GM19193 (cell line): ENCODE data around the gene ADGRV1.

ENCODE experiments used
- POLR2A ChIP-seq: IDR thresholded peaks from 4 replicates; pipeline ENCODE4 v1.6.1; 2011; ENCODE audit not compliant: insufficient read depth, insufficient read length; ENCODE audit errors: extremely low read depth

Gene ADGRV1

DNA sequence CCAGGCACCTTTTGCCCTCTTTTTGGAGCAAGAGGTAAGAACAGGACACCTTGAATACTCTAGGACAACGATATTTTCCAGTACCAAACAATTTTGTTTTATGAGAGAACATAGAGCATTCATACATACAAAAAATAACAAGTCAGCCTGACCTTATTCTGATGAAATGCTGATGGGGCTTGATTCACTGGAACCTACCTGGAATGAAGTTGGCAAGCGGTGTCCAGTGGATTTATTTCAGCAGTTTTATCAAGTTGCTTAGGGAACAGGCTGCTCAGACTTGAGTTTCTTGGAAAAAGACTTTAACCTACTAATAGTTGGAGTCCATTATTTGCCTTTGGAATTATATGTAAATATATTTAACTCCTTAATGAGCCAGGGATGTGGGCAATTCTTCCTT, 502.5 kb downstream of the ADGRV1 start:
- TF ChIP-seq POLR2A: no peak

GRCh38 chr5:91061946-91062562, 503.5 kb downstream of the ADGRV1 start:
- no peak for TF ChIP-seq POLR2A

DNA sequence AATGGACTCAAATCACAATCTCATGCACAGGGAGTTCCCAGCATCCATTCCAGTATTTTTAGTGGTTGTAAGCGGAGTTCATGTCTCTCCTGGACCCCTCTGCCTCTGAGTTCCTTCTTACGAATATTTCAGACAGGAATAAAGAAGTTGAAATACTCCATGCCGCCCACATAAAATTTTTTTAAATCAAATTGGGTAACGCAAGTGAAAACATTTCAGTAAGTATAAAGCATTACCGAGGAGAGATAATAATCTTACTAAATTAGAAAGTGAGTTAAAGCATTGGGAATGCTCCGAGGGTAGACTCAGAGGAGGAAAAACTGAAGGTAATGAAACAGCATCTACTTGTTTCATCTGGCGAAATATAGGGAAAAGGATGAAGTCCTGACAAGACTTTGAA, 506.9 kb downstream of the ADGRV1 start:
- no peak for TF ChIP-seq POLR2A

DNA sequence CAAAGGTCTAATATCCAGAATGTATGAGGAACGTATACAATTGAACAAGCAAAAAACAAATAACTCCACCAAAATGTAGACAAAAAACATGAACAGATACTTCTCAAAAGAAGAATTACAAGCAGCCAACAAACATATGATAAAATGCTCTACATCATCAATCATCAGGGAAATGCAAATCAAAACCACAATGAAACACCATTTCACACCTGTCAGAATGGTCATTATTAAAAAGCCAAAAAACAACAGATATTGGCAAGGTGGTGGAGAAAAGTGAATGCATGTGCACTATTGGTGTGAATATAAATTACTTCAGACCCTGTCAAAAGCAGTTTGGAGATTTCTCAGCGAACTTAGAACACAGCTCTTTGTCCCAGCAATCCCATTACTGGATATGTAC, 510.8 kb downstream of the ADGRV1 start:
- no peak for TF ChIP-seq POLR2A

GRCh38 chr5:91070761-91071550, 512.4 kb downstream of the ADGRV1 start:
- no peak for TF ChIP-seq POLR2A

- TF ChIP-seq POLR2A: no peak
These were observed 514.3 kb downstream of the ADGRV1 start for GRCh38 chr5:91072881-91073280.

- no peak for TF ChIP-seq POLR2A
These were observed 516.0 kb downstream of the ADGRV1 start for GRCh38 chr5:91074615-91075014.

DNA sequence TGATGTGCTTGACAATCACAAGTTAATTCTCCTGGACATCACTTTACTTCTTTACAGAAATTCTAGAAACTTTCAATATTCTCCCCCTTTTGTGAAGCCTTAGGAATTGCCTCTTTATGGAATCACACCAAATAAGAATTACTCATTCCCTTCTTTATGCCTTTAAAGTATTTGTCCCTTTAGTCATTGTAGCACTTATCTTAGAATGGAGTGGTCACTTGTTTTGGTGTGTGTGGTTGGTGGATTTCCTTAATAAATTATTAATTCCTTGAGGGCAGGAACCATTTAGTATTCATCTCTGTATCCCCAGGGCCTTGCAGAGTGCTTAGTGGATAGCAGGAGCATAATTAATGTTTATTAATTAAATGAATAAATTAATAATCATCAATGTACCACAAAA, 517.5 kb downstream of the ADGRV1 start:
- no peak for TF ChIP-seq POLR2A

GRCh38 chr5:91077623-91078022, 519.0 kb downstream of the ADGRV1 start:
- TF ChIP-seq POLR2A: no peak

DNA sequence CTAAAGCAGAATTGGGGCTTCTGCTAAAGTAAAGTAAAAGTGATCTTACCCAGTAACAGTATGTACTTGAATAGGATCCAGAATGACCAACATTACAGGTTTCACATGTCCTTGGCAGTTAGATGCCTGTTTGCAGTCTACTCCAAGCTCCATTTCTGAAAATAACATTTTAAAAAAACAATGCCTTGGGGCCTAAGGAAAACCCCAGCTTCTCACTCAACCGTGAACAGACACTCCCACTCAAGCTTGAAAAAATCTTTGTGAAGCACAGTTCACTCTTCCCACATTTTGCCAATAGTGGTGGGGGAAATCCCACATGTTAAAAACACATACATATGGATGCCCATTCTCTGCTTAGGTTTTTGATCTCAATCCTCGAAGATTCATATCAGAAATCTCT, 520.4 kb downstream of the ADGRV1 start:
- TF ChIP-seq POLR2A: no peak

DNA sequence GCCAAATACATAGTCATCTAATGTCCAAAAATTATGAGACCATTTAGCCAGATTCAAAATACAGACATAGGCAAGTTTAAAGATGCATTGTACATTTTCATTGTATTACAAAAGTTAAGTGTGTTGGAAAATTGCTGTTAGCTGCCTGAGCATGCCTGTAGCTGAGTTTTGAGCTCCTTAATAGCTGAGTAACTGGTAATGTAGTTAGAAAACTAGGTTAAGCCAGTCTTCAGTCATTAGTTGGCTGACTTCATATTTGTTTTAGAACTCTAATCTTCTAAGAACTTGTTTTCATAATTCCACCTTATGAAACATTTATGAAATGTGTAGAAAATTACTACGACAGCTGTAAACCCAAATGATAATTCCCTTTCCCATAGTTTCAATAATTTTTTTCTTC, 531.2 kb downstream of the ADGRV1 start:
- TF ChIP-seq POLR2A: no peak

GRCh38 chr5:91090995-91091394, 532.4 kb downstream of the ADGRV1 start:
- TF ChIP-seq POLR2A: no peak

DNA sequence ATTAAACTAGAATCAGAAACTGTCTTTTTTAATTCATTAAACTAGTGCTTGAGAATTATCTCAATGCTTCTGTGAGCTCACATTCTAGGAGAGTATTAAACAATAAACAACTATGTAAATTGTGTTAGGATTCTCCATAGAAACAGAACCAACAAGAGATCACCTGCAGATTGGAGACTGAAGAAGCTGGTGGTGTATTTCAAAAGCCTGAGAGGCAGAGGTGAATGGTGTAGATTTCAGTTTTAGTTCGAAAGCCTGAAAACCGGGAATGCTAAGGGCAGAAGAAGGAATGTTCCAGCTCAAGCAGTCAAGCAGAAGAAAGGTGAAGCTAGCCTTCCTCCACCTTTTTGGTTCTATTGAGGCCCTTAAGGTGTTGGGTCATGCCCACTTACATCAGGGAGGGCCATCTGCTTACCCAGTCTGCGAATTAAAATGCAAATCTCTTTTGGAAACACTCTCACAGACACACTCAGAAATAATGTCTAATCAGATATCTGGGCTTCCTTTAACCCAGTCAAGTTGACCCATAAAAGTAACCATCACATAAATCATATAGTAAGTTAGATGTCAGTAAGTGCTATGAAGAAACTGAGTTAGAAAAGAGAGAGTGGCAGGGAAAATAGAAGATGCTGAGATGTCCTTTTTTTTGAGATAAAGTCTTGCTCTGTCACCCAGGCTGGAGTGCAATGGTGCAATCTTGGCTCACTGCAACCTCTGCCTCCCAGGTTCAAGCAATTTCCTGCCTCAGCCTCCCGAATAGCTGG, 533.1 kb downstream of the ADGRV1 start:
- no peak for TF ChIP-seq POLR2A

- TF ChIP-seq POLR2A: no peak
These were observed 534.5 kb downstream of the ADGRV1 start for GRCh38 chr5:91092859-91093783.

- no peak for TF ChIP-seq POLR2A
These were observed 536.7 kb downstream of the ADGRV1 start for GRCh38 chr5:91095313-91095712.
